ENCODE measurements around the gene SUV39H1.
"Not testable (repeated sequence)": the region's sequence is repeated elsewhere in the genome, so short reads cannot be mapped to it uniquely, and the experiment has no call there.

- TF ChIP-seq CTCF, POLR2A (IDR thresholded peaks at IDR 0.05): not testable (repeated sequence)
Measured at GRCh38 chrX:48654746-48655145, 41.8 kb upstream of the SUV39H1 start.

Data from uterus (tissue), 2 donors.